ENCODE data around the gene DNMBP. TPM values are rescaled to one million over a fixed set of nuclear protein-coding genes. Genes with fewer than 3 reads are reported as not detected.

The DNMBP gene
- total and polyA plus RNA-seq, 2 of the 4 experiments (the other 2 are of a cell fraction): 10.9 to 13.6 TPM

DNA sequence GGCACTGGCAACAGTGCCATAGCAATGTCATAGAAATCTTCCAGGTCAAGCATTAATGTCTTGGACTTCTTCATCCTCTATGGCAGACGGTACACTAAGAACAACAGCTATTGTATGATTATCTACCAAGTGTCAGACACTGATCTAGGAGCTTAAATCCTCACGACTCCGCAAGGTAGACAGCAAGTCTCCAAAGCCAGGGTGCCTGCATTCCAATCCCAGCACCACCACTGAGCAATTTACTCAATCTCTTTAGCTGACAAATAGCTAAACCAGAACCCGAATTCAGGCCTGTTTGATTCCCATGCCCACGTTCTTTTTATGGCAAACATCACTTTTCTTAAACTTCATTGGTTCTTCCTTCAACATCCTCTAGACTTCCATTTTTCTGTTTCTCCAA, 31.8 kb downstream of the DNMBP start:
- ATAC-seq (ENCODE audit: low read depth): no peak
- Histone ChIP-seq H3K9me3 (ENCODE audit: control insufficient read depth, insufficient read depth, low read length) (no peaks in the 10 kb centered on the region), H3K23ac (ENCODE audit: low read depth, low read length) (peak overlapping the region; percentile 26; the same call in 1 of the 2 replicates), H4K5ac (ENCODE audit: low read depth, low read length) (no peak overlapping the region), H3K27me3 (ENCODE audit: control insufficient read depth, insufficient read depth, low read length) (no peaks in the 10 kb centered on the region), H2BK120ac (ENCODE audit: low read depth, low read length) (peak overlapping the region; percentile 25), H3K4me3 (ENCODE audit: insufficient read depth, low read depth, low read length) (no peak overlapping the region), H2AK5ac (ENCODE audit: low read depth, low read length) (peak overlapping the region; percentile 85), H2BK5ac (ENCODE audit: low read depth, low read length, poor library complexity, severe bottlenecking) (peak overlapping the region; percentile 83), H3K14ac (replicated peaks; ENCODE audit: low read depth, low read length) (0 out of 2 replicates have a peak overlapping the region, but pooled peaks have one; percentile 10), H3K4me1 (ENCODE audit: control insufficient read depth, insufficient read depth, low read length) (peaks cover 18% of the 10 kb centered on the region), H3K79me1 (ENCODE audit: low read depth in 1 of 2, low read length in 2 of 2) (peaks cover 20 to 72% of the 10 kb centered on the region in 2 experiments), H3K4me2 (ENCODE audit: low read depth, low read length) (no peak overlapping the region), H2BK20ac (ENCODE audit: low read depth, low read length) (peak overlapping the region; percentile 35), H3K36me3 (ENCODE audit: control insufficient read depth, insufficient read depth, low read length) (no peaks in the 10 kb centered on the region), H3K27ac (ENCODE audit: insufficient read depth, low read length) (peak overlapping the region; percentile 54; the same call in 1 of the 2 replicates), H2AK9ac (replicated peaks; ENCODE audit: low read depth, low read length, poor library complexity) (no peak overlapping the region), H4K91ac (ENCODE audit: insufficient read depth, low read depth, low read length) (peak overlapping the region; percentile 20; the same call in 1 of the 2 replicates), H4K8ac (ENCODE audit: low read depth in 2 of 2, low read length in 2 of 2) (peak overlapping the region in 1 of 2 experiments; percentile 28; a peak in 3 of 4 replicates), H3K18ac (ENCODE audit: low read depth, low read length) (peak overlapping the region; percentile 1; the same call in 1 of the 2 replicates), H2BK15ac (ENCODE audit: low read depth, low read length) (peak overlapping the region; percentile 35; the same call in 1 of the 3 replicates), H3K9ac (ENCODE audit: low read depth, low read length) (no peak overlapping the region), H3K4ac (ENCODE audit: low read depth, low read length) (peak overlapping the region; percentile 55), H3K56ac (ENCODE audit: extremely low read depth, insufficient read depth, low read length) (no peak overlapping the region), H3K9me1 (ENCODE audit: insufficient read depth, low read length) (peaks cover 21% of the 10 kb centered on the region), H4K20me1 (ENCODE audit: insufficient read depth, low read length) (no peaks in the 10 kb centered on the region), H2AFZ (replicated peaks; ENCODE audit: low read length, poor library complexity) (no peak overlapping the region)
- WGBS, 2 experiments (ENCODE audit: extremely low coverage in 2 of 2, insufficient read length in 1 of 2): 75% methylated on average over 5 of the region's 5 CpGs; no CpG with 5 or more reads in 1 of the 2 experiments
- CTCF ChIA-PET: no interaction called here
- intact Hi-C loops (cut with micrococcal nuclease) (loop anchor here (2.0 to 5.0 kb wide), 3 partner anchors 27 to 209 kb away; partner anchors contain the start of genes DNMBP and ERLIN1), in situ Hi-C loops (cut with MboI; ENCODE audit: low sequenced_read_pairs) (no loop called here), dilution Hi-C loops (cut with HindIII; ENCODE audit: low sequenced_read_pairs, unreplicated experiment) (no loop called here)
- DNase-seq: no peak
- POLR2A ChIA-PET (ENCODE audit: unreplicated experiment): interaction anchor here (0.8 kb wide), 1 partner anchor 28 kb away, joined by 4 read pairs; no protein-coding TSS in a partner anchor
- no peak for TF ChIP-seq CEBPB (IDR thresholded peaks at IDR 0.05; ENCODE audit: low read depth, low read length)
- BruUV-seq (replicated peaks): no TSS peak
